Fibroblast of skin of right biceps (primary cell): ENCODE data around the gene CELSR2.

ENCODE experiments used
- DNase-seq: peaks from one replicate; pipeline ENCODE4 v3.0.0-alpha.2; 2013

Gene CELSR2

DNA sequence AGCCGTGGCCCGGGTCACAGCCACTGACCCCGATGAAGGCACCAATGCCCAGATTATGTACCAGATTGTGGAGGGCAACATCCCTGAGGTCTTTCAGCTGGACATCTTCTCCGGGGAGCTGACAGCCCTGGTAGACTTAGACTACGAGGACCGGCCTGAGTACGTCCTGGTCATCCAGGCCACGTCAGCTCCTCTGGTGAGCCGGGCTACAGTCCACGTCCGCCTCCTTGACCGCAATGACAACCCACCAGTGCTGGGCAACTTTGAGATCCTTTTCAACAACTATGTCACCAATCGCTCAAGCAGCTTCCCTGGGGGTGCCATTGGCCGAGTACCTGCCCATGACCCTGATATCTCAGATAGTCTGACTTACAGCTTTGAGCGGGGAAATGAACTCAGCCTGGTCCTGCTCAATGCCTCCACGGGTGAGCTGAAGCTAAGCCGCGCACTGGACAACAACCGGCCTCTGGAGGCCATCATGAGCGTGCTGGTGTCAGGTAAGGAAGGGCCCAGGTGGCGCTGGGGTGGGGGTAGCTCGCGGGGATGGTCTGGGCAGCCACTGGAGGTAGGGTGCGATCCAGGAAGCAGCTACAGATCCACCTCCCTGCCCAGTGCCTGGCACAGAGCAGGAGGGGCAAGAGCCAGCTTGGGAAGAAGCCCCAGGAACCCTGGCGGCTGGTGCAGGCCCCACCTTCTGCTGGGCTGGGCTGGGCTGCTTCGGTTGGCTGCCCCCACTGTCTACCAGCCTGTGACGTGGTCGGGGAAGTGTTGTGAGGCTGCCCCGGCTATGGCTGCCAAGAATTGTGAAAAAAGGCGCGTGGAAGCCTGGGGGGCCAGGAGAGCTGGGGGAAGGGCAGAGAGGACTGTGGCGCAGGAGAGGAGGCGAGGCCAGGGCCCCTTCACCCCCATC lies 3.8 kb downstream of the CELSR2 start:
- no peak for DNase-seq

GRCh38 chr1:109253803-109254620 lies 4.7 kb downstream of the CELSR2 start:
- no peak for DNase-seq

GRCh38 chr1:109254621-109255096 lies 5.3 kb downstream of the CELSR2 start:
- DNase-seq: no peak

GRCh38 chr1:109255097-109255651 lies 5.8 kb downstream of the CELSR2 start:
- no peak for DNase-seq

DNA sequence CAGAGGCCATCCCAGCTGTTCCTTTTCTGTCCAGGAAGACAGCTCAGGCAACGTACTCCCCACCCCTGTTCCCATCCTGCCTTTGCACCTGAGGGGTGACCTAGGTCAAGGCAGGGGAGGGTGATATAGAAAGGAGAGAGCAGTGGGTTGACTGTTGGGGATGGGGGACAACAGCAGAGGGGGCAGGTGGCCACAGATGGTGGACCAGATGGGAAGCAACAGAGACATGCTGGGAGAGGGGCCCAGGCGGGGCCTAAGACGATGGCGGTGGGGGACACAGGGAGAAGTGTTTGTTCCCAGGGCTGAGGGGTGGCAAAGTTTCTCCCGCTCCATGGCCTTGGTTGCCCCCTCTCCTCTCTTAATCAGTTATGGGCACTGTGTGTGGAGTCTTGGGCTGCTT lies 6.3 kb downstream of the CELSR2 start:
- no peak for DNase-seq

DNA sequence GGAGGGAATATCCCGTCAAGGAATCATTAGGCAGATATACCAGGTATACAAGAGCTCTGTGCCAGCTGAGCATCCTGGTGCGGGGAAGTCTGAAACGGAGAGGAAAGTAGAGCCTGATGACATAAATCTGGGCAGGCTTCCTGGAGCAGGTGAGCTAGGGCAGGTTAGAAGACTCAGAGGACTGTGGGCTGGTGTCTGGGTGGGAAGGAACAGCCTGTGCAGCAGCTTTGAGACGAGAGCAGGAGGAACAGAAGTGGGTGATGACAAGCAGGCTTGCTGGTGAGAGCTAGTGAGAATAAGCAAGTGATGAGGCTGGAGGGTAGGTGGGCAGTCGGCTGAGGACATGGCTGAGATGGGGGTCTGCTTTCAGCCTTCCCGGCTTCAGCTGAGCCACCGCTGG lies 6.7 kb downstream of the CELSR2 start:
- no peak for DNase-seq

DNA sequence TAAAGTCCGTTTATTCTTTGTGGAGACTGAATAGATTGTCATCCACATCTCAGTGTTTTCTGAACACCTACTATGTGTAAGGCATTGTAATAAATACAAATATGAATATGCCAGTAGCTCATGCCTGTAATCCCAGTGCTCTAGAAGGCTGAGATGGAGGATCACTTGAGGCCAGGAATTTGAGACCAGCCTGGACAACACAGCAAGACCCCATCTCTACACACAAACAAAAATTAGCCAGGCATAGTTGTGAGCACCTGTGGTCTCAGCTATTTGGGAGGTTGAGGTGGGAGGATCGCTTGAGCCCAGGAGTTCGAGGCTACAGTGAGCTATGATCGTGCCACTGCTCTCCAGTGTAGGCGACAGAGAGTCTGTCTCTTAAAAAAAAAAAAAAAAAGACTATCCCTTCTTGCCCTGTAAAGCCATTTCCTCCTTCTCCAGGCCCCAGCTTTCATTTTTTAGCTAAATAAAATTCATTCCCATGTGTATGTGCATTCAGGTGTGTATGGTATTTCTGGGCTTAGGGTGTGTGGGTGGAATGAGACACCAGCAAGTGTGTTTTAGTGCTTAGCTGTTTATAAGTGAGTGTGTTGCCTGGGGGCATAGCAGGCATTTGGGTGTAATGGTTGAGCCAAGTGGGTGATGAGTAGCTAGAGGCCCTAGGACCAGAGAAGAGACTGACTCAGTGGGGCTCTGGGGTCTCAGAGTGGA lies 7.8 kb downstream of the CELSR2 start:
- no peak for DNase-seq

GRCh38 chr1:109257682-109258421 lies 8.5 kb downstream of the CELSR2 start:
- DNase-seq: no peak

DNA sequence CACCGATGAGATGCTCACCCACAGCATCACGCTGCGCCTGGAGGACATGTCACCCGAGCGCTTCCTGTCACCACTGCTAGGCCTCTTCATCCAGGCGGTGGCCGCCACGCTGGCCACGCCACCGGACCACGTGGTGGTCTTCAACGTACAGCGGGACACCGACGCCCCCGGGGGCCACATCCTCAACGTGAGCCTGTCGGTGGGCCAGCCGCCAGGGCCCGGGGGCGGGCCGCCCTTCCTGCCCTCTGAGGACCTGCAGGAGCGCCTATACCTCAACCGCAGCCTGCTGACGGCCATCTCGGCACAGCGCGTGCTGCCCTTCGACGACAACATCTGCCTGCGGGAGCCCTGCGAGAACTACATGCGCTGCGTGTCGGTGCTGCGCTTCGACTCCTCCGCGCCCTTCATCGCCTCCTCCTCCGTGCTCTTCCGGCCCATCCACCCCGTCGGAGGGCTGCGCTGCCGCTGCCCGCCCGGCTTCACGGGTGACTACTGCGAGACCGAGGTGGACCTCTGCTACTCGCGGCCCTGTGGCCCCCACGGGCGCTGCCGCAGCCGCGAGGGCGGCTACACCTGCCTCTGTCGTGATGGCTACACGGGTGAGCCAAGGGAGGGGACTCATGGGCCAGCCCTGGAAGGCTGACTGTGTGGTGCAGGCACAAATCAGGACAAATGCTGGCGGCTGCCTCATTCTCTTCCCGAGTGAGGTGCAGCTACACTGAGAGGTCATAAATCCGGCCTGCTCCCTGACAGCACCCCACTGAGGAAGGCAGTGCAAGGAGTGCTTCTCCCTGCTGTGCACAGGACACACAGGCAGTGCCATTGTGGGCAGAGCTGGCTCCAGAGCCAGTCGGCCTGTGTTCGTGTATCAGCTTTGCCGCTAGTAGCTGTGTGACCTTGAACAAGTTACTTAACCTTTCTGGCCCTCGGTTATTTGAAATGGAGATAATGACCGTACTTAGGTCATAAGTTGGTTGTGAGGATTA lies 9.4 kb downstream of the CELSR2 start:
- no peak for DNase-seq

GRCh38 chr1:109259674-109260557 lies 10.6 kb downstream of the CELSR2 start:
- DNase-seq: no peak

DNA sequence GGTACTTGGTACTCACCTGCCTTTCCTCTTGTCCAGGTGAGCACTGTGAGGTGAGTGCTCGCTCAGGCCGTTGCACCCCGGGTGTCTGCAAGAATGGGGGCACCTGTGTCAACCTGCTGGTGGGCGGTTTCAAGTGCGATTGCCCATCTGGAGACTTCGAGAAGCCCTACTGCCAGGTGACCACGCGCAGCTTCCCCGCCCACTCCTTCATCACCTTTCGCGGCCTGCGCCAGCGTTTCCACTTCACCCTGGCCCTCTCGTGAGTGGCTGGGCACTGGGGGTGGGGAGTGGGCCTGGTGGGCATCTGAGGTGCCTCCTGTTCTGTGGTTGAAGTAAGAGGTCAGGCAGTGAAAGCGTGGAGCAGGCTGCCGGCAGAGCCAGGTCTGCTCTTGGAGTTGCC lies 11.7 kb downstream of the CELSR2 start:
- DNase-seq: no peak

DNA sequence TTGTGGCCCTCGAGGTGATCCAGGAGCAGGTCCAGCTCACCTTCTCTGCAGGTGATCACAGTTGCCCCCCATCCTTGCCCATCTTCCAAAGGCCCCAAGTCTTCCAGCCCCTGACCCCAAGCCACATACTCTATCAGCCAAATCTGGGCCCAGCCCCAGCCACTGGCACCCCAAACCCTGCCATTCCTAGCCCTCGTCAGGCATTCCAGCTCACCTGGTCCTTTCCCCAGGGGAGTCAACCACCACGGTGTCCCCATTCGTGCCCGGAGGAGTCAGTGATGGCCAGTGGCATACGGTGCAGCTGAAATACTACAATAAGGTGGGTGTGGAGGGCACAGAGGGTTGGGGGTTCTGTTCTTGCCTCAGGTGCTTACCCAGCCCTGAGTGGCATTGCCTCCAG lies 12.2 kb downstream of the CELSR2 start:
- DNase-seq: no peak

GRCh38 chr1:109262231-109263055 lies 13.1 kb downstream of the CELSR2 start:
- DNase-seq: no peak

- DNase-seq: no peak
Observed at GRCh38 chr1:109263234-109263596, 13.9 kb downstream of the CELSR2 start.

- DNase-seq: peak; percentile 66
Observed at GRCh38 chr1:109263597-109264378, 14.4 kb downstream of the CELSR2 start.

GRCh38 chr1:109264379-109264755 lies 15.0 kb downstream of the CELSR2 start:
- no peak for DNase-seq

DNA sequence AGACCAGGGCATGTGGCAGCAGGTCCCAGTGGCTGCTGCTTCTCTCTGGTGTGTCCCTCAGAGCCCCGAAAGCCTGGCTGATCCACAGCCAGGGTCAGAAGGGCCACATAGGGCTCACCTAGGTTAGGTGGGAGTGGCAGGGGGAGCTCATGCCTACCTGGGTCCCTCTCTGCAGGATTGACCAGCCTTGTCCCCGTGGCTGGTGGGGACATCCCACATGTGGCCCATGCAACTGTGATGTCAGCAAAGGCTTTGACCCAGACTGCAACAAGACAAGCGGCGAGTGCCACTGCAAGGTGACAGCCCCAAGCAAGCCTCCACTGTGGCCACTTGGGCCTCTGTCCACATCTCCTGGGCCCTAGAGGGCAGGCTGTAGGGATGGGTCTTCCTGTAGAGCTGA lies 15.7 kb downstream of the CELSR2 start:
- no peak for DNase-seq

DNA sequence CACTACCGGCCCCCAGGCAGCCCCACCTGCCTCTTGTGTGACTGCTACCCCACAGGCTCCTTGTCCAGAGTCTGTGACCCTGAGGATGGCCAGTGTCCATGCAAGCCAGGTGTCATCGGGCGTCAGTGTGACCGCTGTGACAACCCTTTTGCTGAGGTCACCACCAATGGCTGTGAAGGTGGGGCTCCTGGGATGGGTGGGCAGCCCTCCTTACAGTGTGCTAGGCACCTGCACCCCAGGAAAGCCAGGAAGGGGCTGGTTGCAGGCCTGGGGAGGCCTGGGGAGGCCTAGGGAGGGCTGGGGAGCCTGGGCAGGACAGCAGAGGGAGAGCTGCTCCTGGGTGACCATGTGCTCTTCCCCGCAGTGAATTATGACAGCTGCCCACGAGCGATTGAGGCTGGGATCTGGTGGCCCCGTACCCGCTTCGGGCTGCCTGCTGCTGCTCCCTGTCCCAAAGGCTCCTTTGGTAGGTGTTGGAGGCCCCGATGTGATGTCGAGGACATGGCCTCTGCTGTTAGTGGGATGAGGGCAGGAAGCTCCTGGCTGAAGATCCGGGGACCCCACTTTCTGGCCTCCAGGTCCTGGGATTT lies 16.5 kb downstream of the CELSR2 start:
- no peak for DNase-seq
